ENCODE data around the gene ZSWIM5.

Gene ZSWIM5

DNA sequence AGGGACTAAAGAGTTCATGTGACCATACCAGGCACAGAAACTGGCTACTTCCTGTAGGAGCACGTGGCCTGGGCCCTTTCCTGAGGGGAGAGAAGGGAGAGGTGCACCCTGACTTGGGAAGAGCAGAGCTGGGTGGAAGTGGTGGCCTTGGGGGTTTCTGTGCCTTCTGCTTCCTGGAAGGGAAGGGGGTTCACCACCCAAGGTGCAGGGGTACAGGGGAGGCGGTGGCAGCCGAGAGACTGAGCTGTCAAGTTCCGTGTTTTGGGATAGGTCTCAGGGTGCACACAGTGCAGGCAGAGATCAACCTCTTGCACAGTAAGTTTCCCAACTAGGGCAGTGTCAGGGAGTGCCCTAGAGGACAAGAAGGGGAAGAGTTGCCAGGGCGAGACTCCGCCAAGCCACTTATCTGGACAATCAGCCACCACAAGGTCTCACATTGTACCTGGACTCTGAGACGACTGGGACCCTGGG lies 205.4 kb downstream of the ZSWIM5 start:
- no peak overlapping the region for H3K4me3 ChIP-seq (ENCODE audit: low read depth in 1 of 2, low read length in 1 of 2)
- H3K9me3 ChIP-seq = no peaks in the 10 kb centered on the region
- H3K27ac ChIP-seq = peak overlapping the region; percentile 23
- peaks cover 46% of the 10 kb centered on the region for H3K36me3 ChIP-seq
- H3K4me1 ChIP-seq (ENCODE audit: control insufficient read depth in 1 of 2, insufficient read depth in 1 of 2, low read depth in 1 of 2, low read length in 1 of 2) = peaks cover 5 to 6% of the 10 kb centered on the region in 2 experiments
- TF ChIP-seq, protein P1, sequence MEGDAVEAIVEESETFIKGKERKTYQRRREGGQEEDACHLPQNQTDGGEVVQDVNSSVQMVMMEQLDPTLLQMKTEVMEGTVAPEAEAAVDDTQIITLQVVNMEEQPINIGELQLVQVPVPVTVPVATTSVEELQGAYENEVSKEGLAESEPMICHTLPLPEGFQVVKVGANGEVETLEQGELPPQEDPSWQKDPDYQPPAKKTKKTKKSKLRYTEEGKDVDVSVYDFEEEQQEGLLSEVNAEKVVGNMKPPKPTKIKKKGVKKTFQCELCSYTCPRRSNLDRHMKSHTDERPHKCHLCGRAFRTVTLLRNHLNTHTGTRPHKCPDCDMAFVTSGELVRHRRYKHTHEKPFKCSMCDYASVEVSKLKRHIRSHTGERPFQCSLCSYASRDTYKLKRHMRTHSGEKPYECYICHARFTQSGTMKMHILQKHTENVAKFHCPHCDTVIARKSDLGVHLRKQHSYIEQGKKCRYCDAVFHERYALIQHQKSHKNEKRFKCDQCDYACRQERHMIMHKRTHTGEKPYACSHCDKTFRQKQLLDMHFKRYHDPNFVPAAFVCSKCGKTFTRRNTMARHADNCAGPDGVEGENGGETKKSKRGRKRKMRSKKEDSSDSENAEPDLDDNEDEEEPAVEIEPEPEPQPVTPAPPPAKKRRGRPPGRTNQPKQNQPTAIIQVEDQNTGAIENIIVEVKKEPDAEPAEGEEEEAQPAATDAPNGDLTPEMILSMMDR (IDR thresholded peaks at IDR 0.05) = no peak
- H3K27me3 ChIP-seq = no peaks in the 10 kb centered on the region

DNA sequence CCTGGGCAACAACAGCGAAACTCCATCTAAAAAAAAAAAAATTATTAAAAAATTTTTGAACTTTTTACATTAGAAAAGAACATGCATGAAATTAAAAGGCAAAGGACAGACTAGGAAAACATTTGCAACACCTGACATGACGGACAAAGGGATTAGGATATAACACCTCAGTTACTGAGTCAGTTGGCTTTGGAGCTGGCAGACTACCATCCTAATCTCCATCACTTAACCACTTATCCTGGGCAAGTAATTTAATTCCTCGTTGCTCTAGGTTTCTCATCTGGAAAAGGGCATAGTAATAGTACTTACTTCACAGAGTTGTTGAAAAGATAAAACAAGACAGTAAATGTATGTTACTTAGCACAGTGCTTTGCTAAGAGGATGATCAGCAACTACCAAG lies 207.2 kb downstream of the ZSWIM5 start:
- Histone ChIP-seq H3K4me1 (ENCODE audit: control insufficient read depth in 1 of 2, insufficient read depth in 1 of 2, low read depth in 1 of 2, low read length in 1 of 2) (peaks cover 5 to 6% of the 10 kb centered on the region in 2 experiments), H3K27me3 (no peaks in the 10 kb centered on the region), H3K36me3 (peaks cover 28% of the 10 kb centered on the region), H3K27ac (no peak overlapping the region), H3K4me3 (ENCODE audit: low read depth in 1 of 2, low read length in 1 of 2) (no peak overlapping the region), H3K9me3 (no peaks in the 10 kb centered on the region)
- TF ChIP-seq, protein P1 (IDR thresholded peaks at IDR 0.05) = no peak

DNA sequence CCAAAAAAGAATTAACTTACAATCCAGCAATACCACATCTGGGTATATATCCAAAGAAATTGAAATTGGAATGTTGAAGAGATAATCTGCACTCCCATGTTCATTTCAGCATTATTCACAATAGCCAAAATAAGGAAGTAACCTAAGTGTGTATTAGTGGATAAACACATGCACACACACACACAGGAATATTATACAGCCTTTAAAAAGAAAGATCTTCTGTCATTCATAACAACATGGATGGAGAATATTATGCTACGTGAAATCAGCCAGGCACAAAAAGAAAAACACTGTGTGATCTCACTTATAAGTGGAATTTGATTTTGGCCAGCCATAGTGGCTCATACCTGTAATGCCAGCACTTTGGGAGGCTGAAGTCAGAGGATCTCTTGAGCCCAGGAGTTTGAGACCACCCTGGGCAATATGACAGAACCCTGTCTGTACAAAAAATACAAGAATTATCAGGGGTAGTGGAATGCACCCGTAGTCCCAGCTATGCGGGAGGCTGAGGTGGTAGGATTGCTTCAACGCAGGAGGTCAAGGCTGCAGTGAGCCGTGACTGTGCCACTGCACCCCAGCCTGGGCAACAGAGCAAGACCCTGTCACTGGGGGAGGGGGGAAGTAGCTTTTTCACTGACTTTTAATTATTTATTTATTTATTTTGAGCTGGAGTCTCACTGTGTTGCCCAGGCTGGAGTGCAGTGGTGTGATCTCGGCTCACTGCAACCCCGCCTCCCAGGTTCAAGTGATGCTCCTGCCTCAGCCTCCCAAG lies 210.8 kb downstream of the ZSWIM5 start:
- Histone ChIP-seq H3K27me3 (no peaks in the 10 kb centered on the region), H3K36me3 (no peaks in the 10 kb centered on the region), H3K9me3 (no peaks in the 10 kb centered on the region), H3K4me3 (ENCODE audit: low read depth in 1 of 2, low read length in 1 of 2) (no peak overlapping the region), H3K4me1 (ENCODE audit: control insufficient read depth in 1 of 2, insufficient read depth in 1 of 2, low read depth in 1 of 2, low read length in 1 of 2) (peaks cover 0 to under 1% of the 10 kb centered on the region in 2 experiments), H3K27ac (no peak overlapping the region)
- TF ChIP-seq, protein P1 (IDR thresholded peaks at IDR 0.05) = no peak

DNA sequence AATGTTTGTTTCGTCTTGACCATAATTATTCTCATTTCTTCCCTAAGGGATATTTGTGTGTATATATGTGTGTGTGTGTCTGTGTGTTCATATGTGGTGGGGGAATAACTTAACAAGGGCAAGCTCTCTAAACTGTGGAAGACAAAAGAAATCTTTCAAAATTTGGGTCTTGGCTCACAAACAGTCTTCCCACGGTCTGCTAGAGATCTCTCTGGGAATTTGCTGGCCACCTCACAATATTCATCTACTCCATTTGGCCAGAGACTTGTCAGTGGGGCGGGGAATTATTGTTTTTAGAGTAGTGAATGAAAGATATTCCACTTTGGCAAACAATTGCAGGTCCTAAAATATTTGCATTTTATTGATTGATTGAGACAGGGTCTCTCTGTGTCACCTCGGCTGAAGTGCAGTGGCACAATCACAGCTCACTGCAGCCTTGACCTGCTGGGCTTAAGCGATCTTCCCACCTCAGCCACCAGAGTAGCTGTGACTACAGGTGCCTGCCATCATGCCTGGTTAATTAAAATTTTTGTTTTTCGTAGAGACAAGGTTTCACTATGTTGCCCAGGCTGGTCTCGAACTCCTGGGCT lies 212.0 kb downstream of the ZSWIM5 start:
- H3K9me3 ChIP-seq = no peaks in the 10 kb centered on the region
- TF ChIP-seq, protein P1 (IDR thresholded peaks at IDR 0.05) = no peak
- H3K27me3 ChIP-seq = no peaks in the 10 kb centered on the region
- no peaks in the 10 kb centered on the region for H3K4me1 ChIP-seq (ENCODE audit: control insufficient read depth in 1 of 2, insufficient read depth in 1 of 2, low read depth in 1 of 2, low read length in 1 of 2)
- H3K36me3 ChIP-seq = no peaks in the 10 kb centered on the region
- no peak overlapping the region for H3K4me3 ChIP-seq (ENCODE audit: low read depth in 1 of 2, low read length in 1 of 2)
- H3K27ac ChIP-seq = no peak overlapping the region

DNA sequence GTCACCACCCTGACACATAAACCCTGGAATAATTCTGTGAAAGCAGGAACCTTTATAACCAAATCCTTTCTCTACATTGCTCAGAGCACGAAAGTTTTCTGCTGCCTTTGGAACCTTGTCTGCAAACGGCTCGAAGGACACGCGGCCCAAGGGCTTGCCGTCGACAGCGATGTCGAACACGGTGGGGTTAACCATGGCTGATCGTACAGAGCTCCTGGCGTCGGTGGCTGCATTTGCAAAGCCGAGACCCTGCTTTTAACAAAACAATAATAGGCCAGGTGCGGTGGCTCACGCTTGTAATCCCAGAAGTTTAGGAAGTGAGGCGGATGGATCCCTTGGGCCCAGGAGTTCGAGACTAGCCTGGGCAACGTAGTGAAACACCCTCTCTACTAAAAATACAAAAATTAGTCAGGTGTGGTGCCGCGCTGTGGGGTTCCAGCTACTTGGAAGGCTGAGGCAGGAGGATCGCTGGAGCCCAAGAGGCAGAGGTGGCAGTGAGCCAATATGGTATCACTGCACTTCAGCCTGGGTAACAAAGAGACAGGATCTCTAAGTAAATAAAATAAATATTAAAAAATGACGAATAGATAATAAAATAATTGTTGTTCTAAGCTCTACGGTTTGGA lies 217.8 kb downstream of the ZSWIM5 start:
- Histone ChIP-seq H3K4me1 (ENCODE audit: control insufficient read depth in 1 of 2, insufficient read depth in 1 of 2, low read depth in 1 of 2, low read length in 1 of 2) (peaks cover 16 to 18% of the 10 kb centered on the region in 2 experiments), H3K27ac (no peak overlapping the region), H3K4me3 (ENCODE audit: low read depth in 1 of 2, low read length in 1 of 2) (no peak overlapping the region), H3K9me3 (no peaks in the 10 kb centered on the region), H3K27me3 (no peaks in the 10 kb centered on the region), H3K36me3 (no peaks in the 10 kb centered on the region)
- TF ChIP-seq, protein P1 (IDR thresholded peaks at IDR 0.05) = no peak

Measured in neutrophil (primary cell).